Raji (cell line): ENCODE data around the gene KIF27.

Experiments used
- POLR2A ChIP-seq: IDR thresholded peaks from 2 replicates; pipeline ENCODE4 v1.6.1; 2011; ENCODE audit warnings: low read depth, low read length, control low read depth; ENCODE audit not compliant: insufficient read depth

The KIF27 gene

DNA sequence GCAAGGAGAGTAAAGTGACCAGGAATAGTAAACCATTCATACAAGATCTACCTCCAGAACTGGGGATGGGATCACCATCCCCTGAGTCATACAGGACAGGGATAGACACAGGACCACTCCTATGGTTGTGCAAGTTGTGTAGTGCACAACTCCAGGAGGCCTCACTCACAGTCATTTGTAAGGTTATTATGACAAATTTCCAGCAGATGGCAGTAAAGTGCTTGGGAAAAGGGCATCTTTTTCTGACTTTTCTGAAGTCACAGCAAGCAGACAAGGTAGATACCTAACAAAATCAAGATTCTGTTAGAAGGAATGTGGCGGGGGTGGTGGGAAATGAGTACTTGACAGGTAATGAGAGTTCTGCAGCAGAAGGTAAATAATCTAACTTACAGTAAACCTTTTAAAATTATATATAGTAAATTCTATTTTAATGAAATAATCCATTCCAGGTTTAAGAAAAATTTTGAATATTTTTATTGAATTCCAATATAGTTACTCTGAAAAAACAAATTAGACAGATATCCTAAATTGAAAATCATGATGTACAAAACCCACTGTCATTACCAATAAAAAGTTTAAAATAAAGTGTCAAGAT lies 16.7 kb upstream of the KIF27 start:
- TF ChIP-seq POLR2A, result no peak

- no peak for TF ChIP-seq POLR2A
These were observed 15.3 kb upstream of the KIF27 start for GRCh38 chr9:83936523-83936922.

- no peak for TF ChIP-seq POLR2A
These were observed 14.2 kb upstream of the KIF27 start for GRCh38 chr9:83935276-83935935.

- no peak for TF ChIP-seq POLR2A
These were observed 13.5 kb upstream of the KIF27 start for GRCh38 chr9:83934569-83935275.

DNA sequence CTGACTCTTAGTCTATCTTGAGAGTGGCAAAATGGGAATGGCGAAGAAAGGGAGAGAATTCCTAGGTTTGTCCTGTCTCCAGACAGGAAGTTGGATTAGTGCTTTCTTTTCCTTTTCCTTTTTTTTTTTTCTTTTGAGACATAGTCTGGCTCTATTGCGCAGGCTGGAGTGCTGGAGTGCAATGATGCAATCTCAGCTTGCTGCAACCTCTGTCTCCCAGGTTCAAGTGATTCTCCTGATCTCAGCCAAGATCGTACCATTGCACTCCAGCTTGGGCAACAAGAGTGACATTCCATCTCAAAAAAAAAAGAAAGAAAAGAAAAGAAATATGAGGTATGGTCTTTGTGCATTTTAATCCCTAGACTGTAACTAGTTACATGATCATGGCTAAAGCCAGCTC lies 12.6 kb upstream of the KIF27 start:
- TF ChIP-seq POLR2A, result no peak

DNA sequence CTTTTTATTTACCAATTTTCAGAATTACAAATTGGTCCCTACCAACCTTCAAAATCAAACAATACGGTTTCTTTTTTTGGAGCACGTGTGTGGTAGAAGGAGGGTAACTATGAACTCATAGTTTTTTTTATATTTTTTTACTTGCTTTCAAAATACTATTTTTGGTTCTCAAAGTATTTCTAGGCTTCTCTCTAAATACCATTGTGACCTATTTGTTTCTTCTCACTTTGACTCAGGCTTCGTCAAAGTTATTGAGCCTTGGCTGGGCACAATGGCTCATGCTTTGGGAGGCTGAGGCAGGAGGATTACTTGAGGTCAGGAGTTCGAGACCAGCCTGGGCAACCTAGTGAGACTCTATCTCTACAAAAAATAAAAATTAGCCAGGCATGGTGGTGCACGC lies 11.6 kb upstream of the KIF27 start:
- TF ChIP-seq POLR2A, result no peak

- no peak for TF ChIP-seq POLR2A
These were observed 10.8 kb upstream of the KIF27 start for GRCh38 chr9:83932011-83932410.

- no peak for TF ChIP-seq POLR2A
These were observed 9.6 kb upstream of the KIF27 start for GRCh38 chr9:83930881-83931280.

DNA sequence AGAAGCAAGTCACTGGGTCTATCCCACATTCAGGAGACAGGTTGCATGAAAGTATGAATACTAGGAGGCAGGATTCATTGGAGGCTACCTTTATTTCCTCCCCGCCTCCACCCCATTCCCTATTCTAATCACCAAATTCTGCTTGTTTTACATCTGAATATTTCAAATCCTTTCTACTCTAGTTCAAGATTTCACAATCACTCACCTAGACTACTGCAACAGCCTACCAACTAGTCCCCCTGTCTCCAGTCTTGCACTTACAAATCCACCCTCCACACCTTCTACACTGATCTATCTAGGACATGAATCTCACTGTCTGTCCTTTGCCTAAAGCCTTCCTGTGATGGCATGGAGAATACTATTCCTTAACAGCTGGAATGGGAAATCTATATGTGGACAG lies 6.4 kb upstream of the KIF27 start:
- no peak for TF ChIP-seq POLR2A

- TF ChIP-seq POLR2A, result no peak
These were observed 734 bp downstream of the KIF27 start for GRCh38 chr9:83920469-83920926.

GRCh38 chr9:83919111-83919510 lies 2.1 kb downstream of the KIF27 start:
- no peak for TF ChIP-seq POLR2A

DNA sequence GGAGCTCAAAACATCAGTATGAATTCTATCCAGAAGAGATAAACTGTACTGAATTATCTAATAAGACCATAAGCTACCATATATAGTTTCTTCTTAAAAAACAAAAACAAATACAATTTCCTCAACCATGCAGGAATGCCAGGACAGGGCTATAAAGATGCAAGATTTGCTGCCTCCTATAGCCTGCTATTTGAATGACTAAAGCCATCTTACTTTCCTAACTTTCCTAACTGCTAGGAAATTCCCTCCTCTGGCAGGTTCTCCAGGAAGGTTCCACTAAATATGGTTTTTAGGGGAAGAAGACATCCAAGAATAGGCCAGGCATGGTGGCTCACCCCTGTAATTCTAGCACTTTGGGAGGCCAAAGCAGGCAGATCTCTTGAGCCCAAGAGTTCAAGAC lies 15.1 kb downstream of the KIF27 start:
- TF ChIP-seq POLR2A, result no peak

DNA sequence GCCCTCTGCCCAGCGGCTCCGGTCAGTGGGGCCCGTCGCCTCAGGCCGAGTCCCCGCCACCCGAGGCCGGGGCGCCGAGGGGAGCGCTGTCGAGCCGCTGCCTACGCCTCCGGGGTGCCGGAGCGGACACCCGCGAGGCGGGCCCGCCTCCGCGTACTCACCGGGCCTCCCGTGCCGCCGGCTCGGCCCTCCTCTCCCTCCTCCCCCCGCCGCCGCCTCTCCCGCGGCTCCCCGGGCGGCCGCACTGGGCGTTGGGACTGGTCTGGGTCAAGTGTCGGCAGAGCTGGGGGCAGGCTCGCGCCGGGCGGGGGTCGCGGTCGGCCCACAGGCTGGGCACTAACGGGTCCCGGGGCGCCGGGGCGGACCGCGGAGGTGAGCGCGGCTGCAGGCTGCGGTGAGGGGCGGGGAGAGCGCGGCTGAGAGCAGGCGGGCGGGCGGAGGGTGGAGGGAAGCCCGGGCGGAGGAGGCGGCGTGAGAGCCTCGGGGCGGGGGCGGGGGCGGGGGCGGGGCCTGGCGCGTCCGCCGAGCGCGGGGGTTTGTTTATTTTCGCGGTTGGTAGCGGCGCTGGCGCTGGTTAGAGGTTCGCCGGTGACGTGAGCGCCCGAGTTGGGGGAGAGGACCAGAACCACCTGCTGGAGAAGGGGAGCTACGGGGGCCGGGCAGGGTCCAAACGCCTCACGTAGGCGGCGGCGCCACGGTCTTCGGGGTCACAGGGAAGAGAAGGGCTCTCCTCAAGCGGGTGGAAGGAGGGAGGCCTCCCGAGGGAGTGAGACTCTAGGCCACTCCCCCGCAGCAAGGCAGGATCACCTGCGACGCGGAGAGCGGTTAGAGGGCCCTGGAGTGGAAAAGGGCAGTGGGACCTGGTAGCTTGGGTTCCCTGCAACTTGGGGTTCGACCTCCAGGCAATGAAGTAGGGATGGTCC lies 103.6 kb downstream of the KIF27 start, which contains the start of gene GKAP1:
TSS of gene GKAP1 (minus strand) at position 414 of the 923 bp plus-strand sequence. CDS start 11,252 bp downstream, outside the sequence.
- TF ChIP-seq POLR2A, result 0 out of 2 replicates have a peak, but pooled peaks have one; percentile 13

DNA sequence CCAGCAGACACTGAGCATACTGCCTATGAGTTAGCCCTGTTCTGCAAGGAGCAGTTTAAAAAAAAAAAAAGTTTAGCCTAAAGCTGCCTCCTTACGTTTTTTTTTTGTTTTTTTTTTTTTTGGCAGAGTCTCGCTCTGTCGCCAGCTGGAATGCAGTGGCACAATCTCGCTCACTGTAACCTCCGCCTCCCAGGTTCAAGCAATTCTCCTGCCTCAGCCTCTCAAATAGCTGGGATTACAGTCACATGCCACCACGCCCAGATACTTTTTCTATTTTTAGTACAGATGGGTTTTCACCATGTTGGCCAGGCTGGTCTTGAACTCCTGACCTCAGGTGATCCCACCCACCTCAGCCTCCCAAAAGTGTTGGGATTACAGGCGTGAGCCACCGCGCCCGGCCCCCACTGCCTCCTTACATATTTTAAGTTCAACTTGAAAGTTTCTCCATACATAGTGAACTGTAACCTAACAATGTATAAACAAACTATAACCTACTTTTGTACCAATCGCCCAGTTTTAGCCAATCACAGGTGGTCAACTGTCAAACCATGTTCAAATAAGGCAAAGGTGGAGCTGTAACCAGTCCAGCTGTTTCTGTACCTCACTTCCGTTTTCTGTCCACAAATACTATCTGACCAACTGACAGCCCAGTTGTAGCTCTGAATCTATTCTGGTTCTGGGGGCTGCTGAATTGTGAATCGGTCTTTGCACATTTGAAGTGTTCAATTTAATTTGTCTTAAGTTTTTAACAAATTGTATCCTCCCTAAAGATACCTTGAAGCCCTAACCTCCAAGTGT lies 120.8 kb downstream of the KIF27 start:
- TF ChIP-seq POLR2A, result no peak
